ENCODE measurements around the gene PATL2.

GRCh38 chr15:44727485-44728231 lies 16.5 kb upstream of the PATL2 start:
- TF ChIP-seq POLR2A (IDR thresholded peaks at IDR 0.05) = no peak
- no peak for TF ChIP-seq CTCF (IDR thresholded peaks at IDR 0.05)

Measured in right lobe of liver (tissue), 4 donors.